Ammon's horn (tissue), 1 donor: ENCODE results near the gene TRIP13.
"Not testable (repeated sequence)": the region's sequence is repeated elsewhere in the genome, so short reads cannot be mapped to it uniquely, and the experiment has no call there.

Source experiments
- DNase-seq: peaks from one replicate; pipeline ENCODE4 v3.0.0-alpha.2; 2016; ENCODE audit warnings: low spot score

Gene TRIP13

DNA sequence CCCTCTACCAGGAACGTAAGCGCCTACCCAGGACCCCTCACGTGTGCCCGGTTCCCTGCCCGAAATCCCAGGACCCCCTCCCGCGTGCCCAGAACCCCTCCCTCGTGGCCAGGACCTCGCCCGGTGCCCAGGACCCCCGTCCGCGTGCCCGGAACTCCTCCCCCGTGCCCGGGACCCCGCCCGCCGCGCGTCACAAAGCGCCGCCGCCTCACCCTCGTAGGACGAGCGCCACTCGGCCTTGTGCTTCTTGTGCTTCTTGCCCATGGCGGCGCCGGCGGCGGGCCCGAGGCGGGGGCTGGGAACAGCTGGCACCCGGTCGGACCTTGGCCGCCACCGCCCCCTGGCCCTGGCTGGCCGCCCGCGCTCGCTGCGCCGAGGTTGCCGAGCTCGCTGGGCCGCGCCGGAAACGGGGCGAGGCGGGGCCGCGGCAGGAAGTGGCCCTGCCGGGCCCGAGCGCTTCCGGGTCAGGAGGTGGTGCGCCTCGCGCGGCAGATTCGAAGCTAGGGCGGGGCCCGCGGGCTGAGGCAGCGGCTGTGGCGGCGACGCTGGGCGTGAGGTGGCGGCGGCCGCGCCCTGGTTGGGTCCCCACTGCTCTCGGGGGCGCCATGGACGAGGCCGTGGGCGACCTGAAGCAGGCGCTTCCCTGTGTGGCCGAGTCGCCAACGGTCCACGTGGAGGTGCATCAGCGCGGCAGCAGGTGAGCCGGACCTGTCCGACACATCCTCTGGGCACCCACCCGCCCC is at the start of gene TRIP13, which contains the start of gene BRD9:
TRIP13 (plus strand) TSS at position 491 of the 743 bp plus-strand sequence; CDS start at position 606, 115 bp downstream.
BRD9 (minus strand) TSS at position 408 of the 743 bp plus-strand sequence; CDS start at position 264, 144 bp downstream.
- peak; percentile 76 for DNase-seq

DNA sequence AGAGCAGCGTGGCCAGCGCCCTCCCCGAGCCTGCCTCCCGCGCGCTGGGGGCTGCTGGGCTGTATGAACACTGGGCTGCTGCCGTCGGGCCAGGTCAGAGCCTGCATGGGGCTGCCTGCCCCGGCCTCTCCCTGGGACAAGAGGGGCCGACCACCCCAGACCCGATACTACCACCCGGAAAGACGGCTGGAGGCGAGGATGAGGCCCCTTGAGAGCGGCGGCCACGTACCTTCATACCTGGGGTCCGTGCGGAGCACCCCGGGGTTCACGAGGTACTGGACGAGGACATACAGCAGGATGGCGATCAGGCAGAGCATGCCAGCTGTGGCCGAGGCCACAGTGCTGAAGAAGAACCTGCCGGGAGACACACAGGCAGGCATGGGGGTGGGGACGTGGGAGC is 49.3 kb upstream of the TRIP13 start:
- not testable (repeated sequence) for DNase-seq

DNA sequence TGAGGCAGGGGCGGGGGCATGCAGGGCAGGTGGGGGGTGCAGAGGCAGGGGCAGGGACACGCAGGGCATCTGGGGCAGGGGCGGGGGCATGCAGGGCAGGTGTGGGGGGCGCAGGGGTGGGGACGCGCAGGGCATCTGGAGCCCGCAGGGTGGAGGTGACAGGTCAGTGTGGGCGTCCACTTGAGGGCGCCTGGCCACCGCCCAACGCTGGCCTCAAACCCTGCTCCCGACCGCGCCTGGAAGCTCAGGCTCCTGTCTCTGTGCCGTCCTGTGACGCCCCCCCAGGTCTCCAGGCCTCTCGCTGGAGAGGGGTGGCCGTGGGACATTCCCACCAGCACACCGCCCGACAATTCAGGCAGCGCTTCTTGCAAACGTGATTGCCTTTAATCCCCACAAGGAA is 48.8 kb upstream of the TRIP13 start:
- DNase-seq, result not testable (repeated sequence)

GRCh38 chr5:844426-844825 is 48.3 kb upstream of the TRIP13 start:
- not testable (repeated sequence) for DNase-seq

GRCh38 chr5:845031-845675 is 47.5 kb upstream of the TRIP13 start:
- DNase-seq, result not testable (repeated sequence)

DNA sequence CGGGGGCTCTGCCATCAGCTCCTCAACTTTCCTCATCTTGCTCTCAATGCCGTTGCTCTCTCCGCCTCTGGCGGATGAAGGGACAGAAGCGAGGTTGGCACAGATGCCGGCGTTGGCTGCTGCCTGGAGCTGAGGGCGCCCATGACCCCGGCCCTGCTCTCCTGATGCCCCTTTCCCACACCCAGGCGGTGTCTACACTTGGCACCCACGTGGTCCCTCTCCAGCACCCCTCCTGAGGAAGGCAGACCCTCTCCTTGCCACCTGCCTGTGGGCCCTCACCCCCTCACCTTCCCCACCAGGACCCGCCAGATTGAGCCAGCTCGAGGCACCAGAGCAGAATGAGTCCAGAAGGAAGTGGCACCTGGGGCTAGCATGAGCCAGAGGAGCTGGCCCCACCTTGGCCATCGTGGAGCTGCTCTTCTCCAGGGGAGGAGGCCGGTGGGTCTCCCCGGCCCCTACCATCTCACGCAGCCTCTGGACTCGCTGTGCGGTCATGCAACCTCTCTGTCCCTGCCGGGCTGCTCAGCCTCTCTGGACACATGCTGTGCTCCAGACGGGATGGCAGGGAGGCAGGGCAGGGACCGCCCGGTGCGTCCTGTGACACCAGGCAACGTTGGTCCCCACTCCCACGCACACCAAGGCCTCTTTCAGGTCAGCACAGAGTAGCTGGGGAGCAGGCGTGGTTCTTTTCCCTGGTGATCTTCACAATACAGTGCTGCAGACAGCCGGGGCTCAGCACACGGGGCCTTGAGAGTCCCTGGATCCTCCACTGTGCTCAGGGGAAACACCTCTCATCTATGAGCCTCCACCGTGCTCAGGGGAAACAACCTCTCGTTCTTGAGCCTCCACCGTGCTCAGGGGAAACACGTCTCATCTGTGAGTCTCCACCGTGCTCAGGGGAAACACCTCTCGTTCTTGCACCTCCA is 46.7 kb upstream of the TRIP13 start:
- DNase-seq, result not testable (repeated sequence)

DNA sequence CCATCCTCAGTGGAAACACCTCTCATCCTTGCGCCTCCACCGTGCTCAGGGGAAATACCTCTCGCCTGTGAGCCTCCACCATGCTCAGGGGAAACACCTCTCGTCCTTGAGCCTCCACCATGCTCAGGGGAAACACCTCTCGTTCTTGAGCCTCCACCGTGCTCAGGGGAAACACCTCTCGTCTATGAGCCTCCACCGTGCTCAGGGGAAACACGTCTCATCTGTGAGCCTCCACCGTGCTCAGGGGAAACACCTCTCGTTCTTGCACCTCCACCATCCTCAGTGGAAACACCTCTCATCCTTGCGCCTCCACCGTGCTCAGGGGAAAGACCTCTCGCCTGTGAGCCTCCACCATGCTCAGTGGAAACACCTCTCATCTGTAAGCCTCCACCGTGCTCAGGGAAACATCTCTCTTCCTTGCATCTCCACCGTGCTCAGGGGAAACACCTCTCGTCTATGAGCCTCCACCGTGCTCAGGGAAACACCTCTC is 46.0 kb upstream of the TRIP13 start:
- not testable (repeated sequence) for DNase-seq

- DNase-seq, result not testable (repeated sequence)
Measured at GRCh38 chr5:847212-847611, 45.5 kb upstream of the TRIP13 start.

GRCh38 chr5:847736-848135 is 44.9 kb upstream of the TRIP13 start:
- DNase-seq, result not testable (repeated sequence)

GRCh38 chr5:848671-849111 is 44.0 kb upstream of the TRIP13 start:
- DNase-seq, result no peak

DNA sequence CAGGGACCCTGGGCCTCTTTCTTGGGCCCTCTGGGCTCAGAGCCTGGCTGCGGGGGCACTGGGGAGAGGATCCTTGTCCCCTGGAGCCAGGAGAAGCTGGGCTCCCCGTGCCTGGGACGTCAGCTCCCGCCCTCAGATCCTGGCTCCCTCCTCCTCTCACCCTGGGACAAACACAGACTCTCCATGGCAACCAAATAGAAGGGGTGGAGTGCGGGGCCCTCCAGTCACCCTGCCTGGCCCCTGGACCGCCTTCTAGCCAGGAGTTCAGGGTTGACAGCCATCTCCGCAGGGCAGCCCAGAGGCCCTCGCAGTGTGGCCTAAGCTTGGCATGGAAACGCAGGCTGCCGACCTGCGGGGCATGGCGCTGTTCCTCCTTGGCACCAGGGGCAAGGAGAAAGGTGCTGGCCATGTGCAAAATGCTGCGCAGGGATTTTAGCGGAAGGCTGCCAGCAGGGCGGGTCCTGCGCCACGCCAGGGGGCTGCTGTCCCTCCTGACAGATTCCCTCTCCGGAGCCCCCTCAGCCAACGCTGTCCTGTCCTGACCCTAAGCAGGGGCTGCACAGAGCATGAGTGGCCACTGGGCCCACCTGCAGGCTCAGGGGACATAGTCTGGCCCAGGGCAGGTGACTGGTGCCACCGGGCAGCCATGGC is 42.9 kb upstream of the TRIP13 start:
- no peak for DNase-seq

- peak; percentile 65 for DNase-seq
Measured at GRCh38 chr5:850511-851006, 42.1 kb upstream of the TRIP13 start, which contains the start of gene ZDHHC11. Gene ZDHHC11 (minus strand): TSS chr5:850986. CDS start chr5:850602, 384 bp downstream.

- DNase-seq, result no peak
Measured at GRCh38 chr5:851076-851475, 41.6 kb upstream of the TRIP13 start.

DNA sequence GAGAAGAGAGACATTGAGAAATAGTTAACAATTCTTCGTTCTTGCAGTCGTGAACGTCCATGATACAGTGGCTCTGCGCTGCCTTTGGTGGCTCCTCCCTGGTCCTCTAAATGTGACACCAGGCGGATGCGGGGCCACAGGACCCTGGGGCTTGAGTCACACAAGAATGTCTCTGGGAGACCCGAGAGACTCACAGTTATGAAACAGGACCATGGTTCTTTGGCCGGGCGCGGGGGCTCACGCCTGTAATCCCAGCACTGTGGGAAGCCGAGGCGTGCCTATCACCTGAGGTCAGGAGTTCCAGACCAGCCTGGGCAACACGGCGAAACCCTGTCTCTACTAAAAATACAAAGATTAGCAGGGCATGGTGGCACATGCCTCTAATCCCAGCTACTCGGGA is 41.1 kb upstream of the TRIP13 start:
- DNase-seq, result no peak

- no peak for DNase-seq
Measured at GRCh38 chr5:852018-852417, 40.7 kb upstream of the TRIP13 start.

- DNase-seq, result no peak
Measured at GRCh38 chr5:852431-853401, 40.0 kb upstream of the TRIP13 start.

DNA sequence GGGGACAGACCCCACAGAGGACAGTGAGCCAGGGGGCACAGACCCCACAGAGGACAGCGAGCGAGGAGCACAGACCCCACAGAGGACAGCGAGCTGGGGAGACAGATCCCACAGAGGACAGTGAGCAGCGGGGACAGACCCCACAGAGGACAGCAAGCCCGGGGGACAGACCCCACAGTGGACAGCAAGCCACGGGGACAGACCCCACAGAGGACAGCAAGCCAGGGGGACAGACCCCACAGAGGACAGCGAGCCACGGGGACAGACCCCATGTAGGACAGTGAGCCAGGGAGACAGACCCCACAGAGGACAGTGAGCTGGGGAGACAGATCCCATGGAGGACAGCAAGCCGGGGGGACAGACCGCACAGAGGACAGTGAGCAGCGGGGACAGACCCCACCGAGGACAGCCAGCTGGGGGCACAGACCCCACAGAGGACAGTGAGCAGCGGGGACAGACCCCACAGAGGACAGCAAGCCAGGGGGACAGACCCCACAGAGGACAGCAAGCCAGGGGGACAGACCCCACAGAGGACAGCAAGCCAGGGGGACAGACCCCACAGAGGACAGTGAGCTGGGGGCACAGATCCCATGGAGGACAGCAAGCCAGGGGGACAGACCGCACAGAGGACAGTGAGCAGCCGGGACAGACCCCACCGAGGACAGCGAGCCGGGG is 39.1 kb upstream of the TRIP13 start:
- not testable (repeated sequence) for DNase-seq

DNA sequence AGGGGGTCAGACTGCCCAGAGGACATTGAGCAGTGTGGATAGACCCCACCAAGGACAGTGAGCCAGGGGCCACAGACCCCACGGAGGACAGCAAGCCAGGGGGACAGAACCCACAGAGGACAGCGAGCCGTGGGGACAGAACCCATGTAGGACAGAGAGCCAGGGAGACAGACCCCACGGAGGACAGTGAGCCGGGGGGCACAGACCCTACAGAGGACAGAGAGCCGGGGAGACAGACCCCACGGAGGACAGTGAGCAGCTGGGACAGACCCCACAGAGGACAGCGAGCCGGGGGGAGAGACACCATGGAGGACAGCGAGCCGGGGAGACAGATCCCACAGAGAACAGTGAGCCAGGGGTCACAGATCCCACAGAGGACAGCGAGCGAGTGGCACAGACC is 38.5 kb upstream of the TRIP13 start:
- DNase-seq, result no peak
